ENCODE measurements around the gene ANKMY1. TPM values are rescaled to one million over a fixed set of nuclear protein-coding genes. Genes with fewer than 3 reads are reported as not detected.

The ANKMY1 gene
- total and polyA plus RNA-seq, 2 experiments from 2014 or later: 2.3 to 8.9 TPM

- Histone ChIP-seq H3K36me3 (ENCODE audit: insufficient read depth) (no peaks in the 10 kb centered on the region), H3F3A (replicated peaks; ENCODE audit: low read depth) (no peaks in the 10 kb centered on the region), H3K9me2 (ENCODE audit: insufficient read depth) (no peaks in the 10 kb centered on the region), H3K4me2 (no peak overlapping the region), H3K4me3 (no peak overlapping the region), H3K27me3 (ENCODE audit: insufficient read depth) (no peaks in the 10 kb centered on the region), H2AFZ (no peak overlapping the region), H3K4me1 (ENCODE audit: insufficient read depth) (peaks cover 20% of the 10 kb centered on the region), H4K20me1 (replicated peaks; ENCODE audit: insufficient read depth) (peaks cover 27% of the 10 kb centered on the region), H3K79me2 (replicated peaks; ENCODE audit: insufficient read depth) (peaks cover 67% of the 10 kb centered on the region), H3K27ac (ENCODE audit: low read depth) (no peak overlapping the region)
- no peak for ATAC-seq
- Mint-ChIP-seq H3K27me3 (ENCODE audit: insufficient read depth, low read depth, poor library complexity) (peaks cover 17% of the 10 kb centered on the region), H3K36me3 (ENCODE audit: low read depth) (peaks cover 4% of the 10 kb centered on the region; the same call in 2 of the 3 replicates), H3K27ac (no peak overlapping the region), H3K4me1 (peaks cover 30% of the 10 kb centered on the region), H3K4me3 (no peak overlapping the region; the same call in 2 of the 3 replicates), H3K9me3 (no peaks in the 10 kb centered on the region)
- no peak for DNase-seq (ENCODE audit: low spot score)
- TF ChIP-seq JUNB (IDR thresholded peaks at IDR 0.05; ENCODE audit: unreplicated experiment) (no peak), NANOG (IDR thresholded peaks at IDR 0.05; ENCODE audit: borderline replicate concordance) (no peak), STAT1 (IDR thresholded peaks at IDR 0.05; ENCODE audit: unreplicated experiment) (no peak), POLR2AphosphoS5 (IDR thresholded peaks at IDR 0.05; ENCODE audit: low read depth) (no peak), ZNF114 (CRISPR knock-in tag; IDR thresholded peaks at IDR 0.05) (no peak), EZH2 (IDR thresholded peaks at IDR 0.05; ENCODE audit: low read depth, unreplicated experiment) (no peak), ZNF462 (CRISPR knock-in tag; IDR thresholded peaks at IDR 0.05) (no peak), CREB1 (CRISPR knock-in tag; IDR thresholded peaks at IDR 0.05; ENCODE audit: low read depth) (no peak), REST (IDR thresholded peaks at IDR 0.05; ENCODE audit: unreplicated experiment) (no peak), ZNF331 (CRISPR knock-in tag; IDR thresholded peaks at IDR 0.05; ENCODE audit: low read depth) (no peak), CTCF (conservative IDR thresholded peaks at IDR 0.05; ENCODE audit: low read depth in 2 of 2) (no peak), EZH2phosphoT487 (IDR thresholded peaks at IDR 0.05; ENCODE audit: unreplicated experiment) (no peak)
- TF ChIP-seq, protein P1, sequence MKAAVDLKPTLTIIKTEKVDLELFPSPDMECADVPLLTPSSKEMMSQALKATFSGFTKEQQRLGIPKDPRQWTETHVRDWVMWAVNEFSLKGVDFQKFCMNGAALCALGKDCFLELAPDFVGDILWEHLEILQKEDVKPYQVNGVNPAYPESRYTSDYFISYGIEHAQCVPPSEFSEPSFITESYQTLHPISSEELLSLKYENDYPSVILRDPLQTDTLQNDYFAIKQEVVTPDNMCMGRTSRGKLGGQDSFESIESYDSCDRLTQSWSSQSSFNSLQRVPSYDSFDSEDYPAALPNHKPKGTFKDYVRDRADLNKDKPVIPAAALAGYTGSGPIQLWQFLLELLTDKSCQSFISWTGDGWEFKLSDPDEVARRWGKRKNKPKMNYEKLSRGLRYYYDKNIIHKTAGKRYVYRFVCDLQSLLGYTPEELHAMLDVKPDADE (IDR thresholded peaks at IDR 0.05): no peak
Observed at GRCh38 chr2:240589375-240589774, 31.6 kb upstream of the ANKMY1 start.
